ENCODE data around the gene CFAP99.

The CFAP99 gene

DNA sequence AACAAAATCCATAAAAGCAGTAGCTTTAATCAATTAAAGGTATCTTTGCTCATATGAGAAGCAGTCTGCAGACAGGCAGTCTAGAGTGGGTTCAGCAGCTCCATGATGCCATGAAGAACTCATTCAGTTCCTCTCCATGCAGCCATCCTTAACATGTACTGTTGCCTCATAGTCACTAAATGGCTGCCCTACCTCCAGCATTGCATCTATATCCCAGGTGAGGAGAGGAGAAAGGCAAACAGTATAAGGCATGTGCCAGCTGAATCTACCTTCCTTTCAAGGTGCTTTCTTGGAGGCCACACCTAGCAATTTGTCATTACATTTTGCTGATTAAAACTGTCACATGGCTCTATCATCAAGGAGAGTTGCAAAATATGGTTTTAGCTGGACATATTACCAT is 13.2 kb downstream of the CFAP99 start:
- DNase-seq, result no peak

DNA sequence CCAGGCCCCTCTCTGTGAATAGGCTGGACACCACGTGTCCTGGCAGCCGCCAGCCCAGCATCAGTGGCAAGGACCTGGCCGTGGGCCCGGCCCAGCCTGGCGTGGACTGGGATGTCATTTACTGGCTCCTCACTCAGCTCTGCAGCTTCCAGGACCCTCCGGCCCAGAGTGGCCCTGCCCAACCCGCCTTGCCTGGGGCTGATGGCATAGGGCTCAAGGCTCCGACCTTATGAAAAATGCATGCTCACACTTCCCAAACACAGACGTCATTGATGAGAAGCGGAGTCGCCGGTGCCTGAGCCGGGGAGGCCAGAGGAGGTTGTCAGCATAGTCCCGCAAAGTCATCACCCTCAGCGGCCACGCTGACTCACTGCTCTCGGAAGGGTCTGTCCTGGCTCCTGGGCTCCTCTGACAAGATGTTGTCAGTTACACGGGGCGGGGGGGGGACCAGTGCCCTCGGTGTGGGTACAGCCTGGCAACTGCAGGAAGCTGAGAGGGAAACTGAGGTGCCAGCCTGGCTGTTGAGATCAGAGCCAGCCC is 14.3 kb downstream of the CFAP99 start:
- DNase-seq, result no peak

DNA sequence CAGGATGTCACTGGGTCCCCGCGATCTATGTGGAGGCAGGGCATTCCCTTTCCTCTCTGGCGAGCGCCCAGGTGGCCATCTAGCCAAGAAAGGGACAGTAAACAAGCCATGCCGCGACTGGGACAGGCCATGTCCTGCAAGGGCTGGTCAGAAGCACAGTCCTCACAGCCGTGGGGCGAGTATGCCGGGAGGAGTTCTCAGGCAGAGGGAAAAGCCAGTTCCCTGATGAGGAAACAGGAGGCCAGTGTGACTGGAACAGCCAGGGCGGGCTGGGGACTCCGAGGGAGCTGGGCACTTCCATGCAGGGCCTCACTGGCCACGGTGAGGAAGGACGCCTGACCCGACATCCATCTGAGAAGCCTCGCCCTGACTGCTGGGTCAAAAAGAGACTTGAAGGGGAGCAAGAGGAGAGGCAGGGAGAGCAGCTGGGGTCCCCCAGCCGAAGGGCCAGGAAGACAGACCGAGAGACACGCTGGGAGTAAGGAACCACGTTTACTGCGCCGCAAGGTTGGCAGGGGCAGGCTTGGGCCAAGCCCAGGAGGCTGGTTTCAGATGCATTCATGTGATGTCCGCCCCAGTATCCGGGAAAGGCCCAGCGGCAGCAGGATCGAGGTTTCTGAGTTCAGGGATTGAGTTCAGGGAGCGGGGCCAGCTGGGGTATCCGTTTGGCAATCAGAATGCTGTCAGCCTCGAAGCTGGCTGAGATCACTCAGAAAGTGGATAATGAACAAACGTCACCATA is 15.0 kb downstream of the CFAP99 start:
- no peak for DNase-seq

DNA sequence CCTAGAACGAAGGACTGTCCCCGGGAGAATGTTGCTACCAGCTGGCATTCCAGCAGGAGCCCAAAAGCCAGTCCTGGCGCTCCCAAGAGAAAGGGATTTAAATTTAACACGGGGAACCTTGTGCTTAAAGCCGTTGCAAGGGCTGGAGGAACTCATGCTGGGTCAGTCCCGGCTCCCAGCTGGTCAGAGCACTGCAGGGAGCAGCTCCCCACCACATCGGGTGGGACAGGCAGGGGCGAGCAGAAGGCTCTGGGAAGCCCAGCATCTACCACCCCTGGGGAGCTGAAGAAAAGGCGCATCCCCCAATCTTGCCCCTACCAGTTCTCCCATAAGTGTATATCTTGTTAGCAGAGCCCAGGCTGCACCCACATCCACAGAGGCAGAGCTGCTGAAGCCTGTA is 15.7 kb downstream of the CFAP99 start:
- DNase-seq, result no peak

DNA sequence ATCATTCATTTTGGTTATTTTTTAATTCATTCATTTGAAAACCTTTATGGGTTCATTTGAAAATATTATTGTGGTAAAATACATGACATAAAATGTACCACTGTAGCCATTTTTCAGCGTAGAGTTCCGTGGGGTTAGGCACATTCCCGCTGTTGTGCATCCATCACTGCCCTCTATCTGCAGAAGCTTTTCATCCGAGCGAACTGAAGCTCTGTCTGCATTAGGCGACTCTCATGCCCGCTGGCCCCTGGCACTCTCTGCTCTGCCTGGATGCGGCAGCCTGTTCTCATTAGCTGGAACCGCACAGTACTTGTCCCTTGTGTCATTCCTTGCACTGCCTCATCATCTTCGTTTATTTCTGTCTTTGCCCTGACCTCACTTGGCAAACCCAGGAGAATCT is 17.5 kb downstream of the CFAP99 start:
- DNase-seq, result no peak

DNA sequence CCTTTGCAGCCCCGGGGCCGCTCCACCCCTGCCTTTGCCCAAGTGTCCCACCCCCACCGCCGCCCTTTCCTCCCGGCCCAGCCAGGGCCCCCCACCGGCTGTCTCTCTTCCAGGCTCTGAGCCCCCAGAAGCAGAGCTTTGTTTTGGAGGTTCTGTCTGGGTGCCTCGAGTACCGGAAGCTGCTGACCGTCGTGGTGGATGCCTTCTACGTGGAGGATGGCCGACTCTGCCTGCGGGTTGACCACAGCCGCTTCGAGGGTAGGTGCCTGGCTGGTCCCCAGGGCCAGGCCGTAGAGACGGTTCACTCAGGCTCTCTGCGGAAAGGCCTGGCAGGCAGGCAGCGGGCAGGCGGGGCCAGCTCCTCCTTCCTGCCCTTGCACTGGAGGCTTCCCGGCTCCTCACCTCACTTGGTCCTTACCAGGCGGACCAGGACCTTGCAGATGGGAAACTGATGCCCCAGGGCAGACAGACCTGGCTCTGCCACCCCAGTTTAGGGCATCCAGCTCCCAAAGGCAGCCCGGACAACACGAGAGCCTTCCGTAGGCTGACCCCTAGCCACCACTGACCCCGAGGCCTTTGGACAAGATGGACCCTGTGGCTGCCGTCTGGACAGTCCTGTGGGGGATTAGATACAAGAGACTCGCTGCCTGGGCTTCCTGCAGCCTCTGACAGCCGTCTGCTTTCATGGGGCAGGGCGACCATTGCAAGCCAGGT is 18.2 kb downstream of the CFAP99 start:
- DNase-seq, result no peak

DNA sequence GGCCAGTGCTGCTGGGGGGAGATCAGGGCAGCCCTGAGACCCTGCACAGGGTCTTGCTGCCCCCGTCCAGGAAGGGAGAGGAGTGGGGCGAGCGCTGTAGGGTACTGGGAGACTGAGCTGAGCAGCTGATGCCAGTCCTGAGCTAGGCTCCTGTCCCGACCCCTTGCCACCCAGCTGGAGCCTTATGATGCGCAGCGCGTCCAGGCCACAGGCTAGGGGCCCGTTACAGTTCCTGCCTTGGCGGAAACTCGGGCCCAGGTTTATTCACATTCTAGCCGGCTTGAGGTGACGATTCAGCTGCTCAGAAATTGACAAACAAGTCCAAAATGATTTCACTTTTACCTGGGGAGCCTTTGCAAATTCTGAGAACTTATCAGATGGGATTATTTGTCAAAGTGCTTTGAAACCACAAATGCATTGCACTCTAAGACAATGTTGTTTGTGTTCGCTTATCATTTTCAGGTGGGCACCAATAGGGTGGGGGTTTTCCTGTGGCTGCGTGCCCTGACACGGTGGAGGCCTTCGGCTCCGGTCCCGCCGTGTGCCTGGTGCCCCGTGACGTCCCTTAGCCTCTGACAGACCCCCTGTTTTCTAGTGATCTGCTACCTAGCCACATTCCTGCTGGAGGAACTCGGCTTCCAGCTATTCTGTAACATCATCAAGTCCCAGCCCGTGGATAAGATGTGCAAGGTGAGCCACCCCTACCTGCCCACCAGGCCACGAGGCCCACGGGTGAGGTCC is 18.9 kb downstream of the CFAP99 start:
- no peak for DNase-seq

DNA sequence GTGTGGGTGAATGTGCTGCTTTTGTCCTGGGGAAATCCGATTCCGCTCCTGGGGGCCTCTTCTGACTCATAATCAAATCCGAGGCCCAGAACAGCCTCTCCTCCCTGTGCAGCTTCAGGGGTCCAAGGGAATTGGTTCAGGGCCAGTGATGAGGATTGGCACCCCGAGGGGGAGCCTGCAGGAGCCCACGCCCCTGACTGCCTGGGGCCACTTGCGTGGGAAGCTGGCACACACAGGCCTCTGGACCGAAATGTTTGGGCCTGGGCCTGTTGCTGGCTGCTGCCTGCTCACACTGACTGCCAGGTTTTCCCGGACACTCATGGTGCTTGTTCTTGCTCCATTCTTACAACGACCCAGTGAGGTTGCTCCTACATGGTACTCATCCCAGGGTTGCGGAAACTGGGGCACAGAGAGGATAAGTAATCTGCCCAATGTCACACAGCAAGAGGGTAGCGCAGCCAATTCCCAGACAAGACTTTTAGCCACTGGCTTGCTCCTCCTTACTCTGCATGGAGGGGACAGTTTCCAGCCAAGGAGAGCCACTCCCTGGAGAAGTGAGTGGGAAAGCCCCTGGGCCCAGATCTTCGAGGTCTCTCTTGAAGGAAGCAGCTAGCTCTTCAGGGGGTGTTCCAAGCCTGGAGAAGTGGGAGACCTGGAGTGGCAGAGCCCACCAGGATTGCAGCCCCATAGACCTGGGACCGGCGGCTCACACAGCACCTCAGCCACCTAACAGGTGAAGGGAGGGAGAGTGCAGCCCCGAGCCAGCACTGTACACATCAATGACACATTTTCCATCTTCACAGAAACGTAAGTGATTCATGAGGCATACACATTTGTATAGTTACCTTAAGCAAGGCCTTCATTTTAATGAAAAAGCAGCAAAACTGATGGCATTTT is 20.3 kb downstream of the CFAP99 start:
- DNase-seq, result no peak

DNA sequence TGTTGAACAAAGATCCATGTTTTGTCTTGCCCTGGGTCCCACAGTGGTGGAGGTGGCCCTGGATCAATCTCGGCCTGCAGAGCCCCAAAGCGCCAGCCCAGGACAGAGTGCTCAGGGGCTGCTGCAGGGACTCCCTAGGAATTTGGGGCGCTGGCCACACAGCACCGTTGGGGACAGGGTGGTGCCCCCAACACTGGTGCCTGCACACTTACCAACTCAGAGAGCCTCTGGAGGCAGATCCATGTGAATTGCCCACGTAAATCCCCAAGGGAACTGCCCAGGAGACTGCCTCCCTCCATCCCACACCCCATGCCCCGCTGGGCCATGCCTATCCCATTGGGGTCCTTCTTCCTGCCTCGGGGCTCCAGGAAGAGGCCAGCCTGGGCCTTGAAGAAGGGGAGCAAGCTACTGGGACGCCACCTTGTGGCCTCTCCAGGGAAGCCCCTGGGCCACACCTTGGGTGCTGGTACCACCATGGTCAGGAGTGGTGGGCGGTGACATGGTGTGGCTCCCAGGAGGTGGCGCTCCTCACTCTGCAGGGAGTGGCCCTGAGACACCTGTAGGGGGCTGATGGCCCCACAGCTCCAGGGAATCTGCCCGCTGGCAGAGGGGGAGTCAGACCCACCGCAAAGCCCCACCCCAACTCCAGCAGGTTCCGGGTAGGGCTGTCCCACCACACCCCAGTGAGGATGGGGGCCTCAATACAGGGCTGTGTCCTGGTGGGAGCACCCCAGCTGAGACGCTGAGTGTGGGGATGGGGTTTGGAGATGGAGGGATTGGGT is 22.8 kb downstream of the CFAP99 start:
- peak; percentile 61 for DNase-seq

DNA sequence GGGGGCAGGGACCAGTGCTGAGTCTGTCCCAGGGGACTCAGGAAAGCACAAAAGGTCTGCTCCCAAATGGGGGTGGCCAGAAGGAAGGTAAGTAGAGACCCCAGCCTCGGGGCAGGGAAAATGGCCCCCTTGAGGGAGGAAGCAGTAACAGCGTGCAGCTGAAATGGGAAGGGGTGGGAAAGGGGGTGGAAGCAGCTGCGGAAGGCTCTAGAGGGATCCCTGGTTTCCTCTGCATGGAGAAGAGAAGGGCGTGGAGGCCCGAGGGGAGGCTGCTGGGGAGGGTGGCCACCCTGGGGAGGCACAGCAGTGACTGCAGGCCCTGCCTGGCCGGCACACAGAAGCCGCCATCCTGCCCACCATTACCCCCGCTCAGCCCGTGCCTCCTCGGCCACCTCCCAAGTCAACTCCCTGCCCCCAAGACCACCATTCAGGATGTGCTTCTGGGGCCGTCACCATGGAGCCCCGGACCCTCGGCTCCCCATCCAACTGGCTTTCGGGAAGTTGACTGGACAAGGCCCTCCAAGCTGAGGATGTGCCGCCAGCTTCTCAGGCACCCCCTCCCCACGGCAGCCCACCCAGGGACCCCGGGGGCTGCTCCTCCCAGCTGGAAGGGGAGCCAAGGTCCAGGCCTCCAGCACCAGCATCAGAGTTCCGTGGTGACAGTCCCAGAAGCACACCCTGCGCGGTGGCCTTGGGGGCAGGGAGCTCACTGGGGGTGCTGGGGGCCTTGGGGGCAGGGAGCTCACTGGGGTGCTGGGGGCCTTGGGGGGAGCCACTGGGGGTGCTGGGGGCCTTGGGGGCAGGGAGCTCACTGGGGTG is 23.6 kb downstream of the CFAP99 start:
- no peak for DNase-seq

DNA sequence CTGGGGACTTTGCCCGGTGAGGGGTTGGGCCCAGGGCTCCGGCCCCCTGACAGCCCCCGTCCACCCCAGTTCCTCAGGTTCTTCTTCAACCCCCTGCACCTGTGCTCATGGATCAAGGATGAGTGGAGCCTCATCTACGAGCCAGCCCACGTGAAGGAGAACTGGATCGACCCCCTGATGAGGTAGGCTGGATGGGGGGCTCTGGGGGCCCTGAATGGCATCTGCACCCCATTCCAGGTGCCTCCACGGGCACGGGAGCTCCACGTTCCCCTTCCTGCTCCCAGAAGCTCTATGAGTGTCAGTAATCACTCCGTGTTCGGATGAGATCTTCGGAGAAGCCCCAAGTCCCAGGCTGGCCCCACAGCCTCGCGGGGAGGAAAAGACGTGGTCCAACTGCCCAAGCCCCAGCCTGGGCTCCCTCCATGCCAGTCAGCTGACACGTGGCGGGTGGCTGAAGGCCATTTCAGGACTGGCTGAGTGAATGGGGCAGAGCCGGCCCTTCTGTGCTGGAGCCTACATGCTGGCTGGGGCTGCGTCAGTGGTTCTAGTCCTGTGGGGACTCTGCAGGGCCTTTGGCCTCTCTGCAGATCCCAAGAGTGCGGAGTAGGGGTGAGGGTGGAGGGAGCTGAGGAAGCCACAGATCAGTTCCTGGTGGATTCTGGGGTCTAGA is 24.4 kb downstream of the CFAP99 start:
- no peak for DNase-seq

DNA sequence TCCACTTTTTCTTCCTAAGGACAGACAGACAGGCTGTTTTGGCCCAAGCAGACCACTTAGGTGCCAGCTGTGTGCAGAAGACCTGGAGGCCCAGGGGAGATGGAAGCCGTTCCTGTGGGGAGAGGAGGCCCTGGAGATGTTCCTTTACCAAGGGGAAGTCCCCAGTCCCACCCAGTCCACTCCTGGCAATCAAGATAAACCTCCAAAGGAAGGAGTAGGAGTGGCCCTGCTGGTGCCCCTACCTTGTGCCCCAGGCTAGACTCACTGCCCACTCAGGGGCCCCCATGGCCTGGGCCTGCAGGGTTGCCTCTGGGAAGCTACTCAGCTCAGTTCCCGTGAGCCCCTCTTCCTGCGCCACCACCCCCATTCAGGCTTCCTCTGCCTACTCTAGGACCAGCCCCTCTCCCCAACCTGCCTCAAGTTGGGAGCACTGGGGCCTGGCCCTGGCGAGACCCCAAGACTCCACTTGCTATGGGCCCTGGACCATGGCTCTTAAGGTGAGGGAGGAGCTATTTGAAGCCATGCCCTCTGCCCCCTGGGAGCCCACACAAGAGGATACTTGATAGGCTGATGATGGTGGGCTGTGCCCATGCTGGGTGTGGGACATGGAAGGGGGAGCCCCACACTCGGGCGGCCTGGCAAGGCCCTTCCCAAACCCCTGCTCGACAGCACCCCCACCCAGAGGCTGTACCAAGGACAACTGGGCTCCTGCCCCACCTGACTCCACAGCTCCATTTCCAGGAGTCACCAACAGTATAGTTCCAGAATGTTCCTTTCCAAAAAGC is 25.4 kb downstream of the CFAP99 start:
- no peak for DNase-seq

DNA sequence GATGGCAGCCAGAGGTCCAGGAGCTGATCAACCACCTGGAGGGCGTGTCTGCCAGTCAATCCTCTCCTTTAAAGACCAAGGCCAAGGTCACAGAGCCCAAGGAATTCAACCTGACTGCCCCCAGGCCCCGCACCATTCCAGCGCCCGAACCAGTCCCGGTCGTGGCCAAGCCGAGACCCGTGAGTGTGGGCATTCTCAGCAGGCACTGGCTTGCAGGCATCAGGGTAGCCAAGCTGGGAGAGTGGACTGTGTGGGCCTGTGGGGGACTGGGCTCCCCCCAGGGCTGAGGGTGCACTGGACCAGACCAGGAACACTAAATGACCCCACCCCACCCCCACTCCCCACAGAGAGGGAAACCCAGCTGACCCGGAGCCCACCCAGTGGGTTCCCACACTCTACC is 26.4 kb downstream of the CFAP99 start:
- no peak for DNase-seq

DNA sequence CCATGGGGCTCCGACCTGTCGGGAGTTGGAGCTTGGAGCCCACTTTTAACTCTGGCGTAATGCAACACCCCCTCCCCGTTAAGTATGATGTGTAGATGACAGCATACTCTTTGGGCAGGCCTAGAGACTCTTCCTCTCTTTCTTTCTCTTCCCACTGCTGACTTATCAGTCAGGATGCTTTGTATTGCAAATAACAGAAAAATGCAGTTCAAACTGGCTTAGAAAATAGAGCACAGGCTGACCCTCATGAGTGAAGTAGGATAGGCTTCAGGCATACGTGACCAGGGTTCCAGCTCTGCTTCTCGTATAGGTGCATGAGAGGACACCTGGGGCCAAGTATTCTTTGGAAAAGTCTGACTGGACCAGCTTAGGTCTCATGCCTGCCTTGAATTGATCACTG is 26.8 kb downstream of the CFAP99 start:
- DNase-seq, result no peak

DNA sequence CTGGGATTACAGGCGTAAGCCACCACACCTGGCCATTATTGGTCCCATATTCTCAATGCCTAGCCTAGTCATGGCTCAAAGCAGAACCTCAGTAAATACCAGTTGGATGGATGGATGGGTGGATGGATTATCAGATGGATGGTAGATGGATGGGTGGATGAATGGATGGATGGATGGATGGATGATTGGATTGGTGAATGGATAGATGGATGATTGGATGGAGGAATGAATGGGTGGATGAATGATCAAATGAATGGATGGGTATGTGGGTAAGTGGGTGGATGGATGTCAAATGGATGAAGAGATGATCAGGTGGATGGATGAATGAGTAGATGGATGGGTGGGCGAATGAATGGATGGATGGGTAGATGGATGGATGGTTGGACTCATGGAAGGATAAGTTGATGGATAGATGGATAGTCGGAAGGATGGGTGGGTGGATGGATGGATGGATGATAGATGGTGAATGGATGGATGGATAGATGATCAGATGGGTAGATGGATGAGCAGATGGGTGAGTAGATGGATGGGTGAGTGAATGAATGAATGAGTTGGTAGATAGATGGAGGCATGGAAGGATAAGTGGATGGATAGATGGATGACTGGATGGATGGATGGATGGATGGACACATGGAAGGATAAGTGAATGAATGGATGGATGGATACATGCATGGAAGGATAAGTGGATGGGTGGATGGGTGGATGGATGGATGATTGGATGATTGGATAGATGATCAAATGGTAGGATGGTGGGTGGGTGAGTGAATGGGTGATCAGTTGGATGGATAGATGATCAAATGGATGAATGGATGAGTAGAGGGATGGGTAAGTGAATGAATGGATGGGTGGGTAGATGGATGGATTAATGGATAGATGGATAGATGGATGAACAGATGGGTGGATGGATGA is 28.2 kb downstream of the CFAP99 start:
- DNase-seq, result no peak

DNA sequence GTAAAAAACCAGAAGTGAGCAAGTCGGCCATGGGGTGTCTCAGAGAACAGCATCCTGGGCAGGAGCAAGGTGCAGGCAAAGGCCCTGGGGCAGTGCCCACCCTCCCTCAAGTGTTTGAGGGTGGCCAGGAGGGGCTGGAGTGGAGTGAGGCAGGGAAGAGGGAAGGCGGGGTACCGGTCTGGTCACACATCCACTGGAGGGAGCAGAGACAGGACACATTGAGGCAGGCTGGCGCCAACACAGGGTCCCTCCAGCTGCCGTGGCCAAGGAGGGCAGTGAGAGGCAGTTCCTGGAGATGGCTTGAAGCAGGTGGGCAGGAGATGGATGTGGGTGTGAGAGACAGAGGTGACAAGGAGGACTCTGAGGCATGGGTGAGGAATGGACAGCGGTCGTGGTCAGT is 29.8 kb downstream of the CFAP99 start:
- DNase-seq, result no peak

DNA sequence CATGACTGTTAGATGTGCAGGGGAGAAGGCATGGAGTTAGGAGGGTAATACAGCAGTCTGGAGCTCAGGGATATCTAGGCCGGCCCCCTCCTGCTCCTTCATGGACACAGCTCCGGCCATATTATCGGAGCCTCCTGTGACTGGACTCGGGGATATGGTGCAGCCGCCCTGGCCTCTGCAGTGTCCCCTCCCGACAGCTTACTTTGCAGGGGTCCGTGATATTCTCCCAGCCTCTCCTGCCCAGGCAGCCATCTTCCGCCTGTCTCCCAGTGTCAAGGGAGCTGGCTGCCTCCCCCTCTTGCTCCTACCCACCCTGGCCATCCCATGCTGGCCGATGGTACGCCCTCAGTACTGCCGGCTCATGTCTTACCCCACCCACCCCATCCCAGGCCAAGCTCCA is 30.3 kb downstream of the CFAP99 start:
- no peak for DNase-seq
